Endodermal cell (in vitro differentiated cells): ENCODE results near the gene C2CD5. TPM values are rescaled to one million over a fixed set of nuclear protein-coding genes. Genes with fewer than 3 reads are reported as not detected.

Experiments used
- DNase-seq: peaks from one replicate; pipeline ENCODE4 v3.0.0-alpha.2; 2017
- H3K27ac ChIP-seq: 2 replicates; pipeline ENCODE4 v1.5.1; 2013; ENCODE audit warnings: mild to moderate bottlenecking, low read depth, low read length, moderate library complexity
- H3K27me3 ChIP-seq: 2 replicates; pipeline ENCODE4 v1.6.1; 2013; ENCODE audit warnings: mild to moderate bottlenecking, low read length, moderate library complexity; ENCODE audit not compliant: insufficient read depth, control insufficient read depth, poor library complexity, severe bottlenecking
- H3K36me3 ChIP-seq: 2 replicates; pipeline ENCODE4 v1.7.0; 2013; ENCODE audit warnings: mild to moderate bottlenecking, low read length, moderate library complexity; ENCODE audit not compliant: control insufficient read depth, insufficient read depth
- H3K4me1 ChIP-seq: one replicate; pipeline ENCODE4 v1.7.0; 2013; ENCODE audit warnings: low read length; ENCODE audit not compliant: control insufficient read depth, insufficient read depth
- H3K4me3 ChIP-seq: 2 replicates; pipeline ENCODE4 v1.5.1; 2013; ENCODE audit warnings: mild to moderate bottlenecking, low read length, moderate library complexity
- H3K9ac ChIP-seq: 2 replicates; pipeline ENCODE4 v1.6.1; 2013; ENCODE audit warnings: mild to moderate bottlenecking, low read length, moderate library complexity; ENCODE audit not compliant: poor library complexity, severe bottlenecking; ENCODE audit errors: extremely low read depth
- H3K9me3 ChIP-seq: 2 replicates; pipeline ENCODE4 v1.6.1; 2013; ENCODE audit warnings: mild to moderate bottlenecking, low read length, moderate library complexity; ENCODE audit not compliant: control insufficient read depth
- H3K27ac Mint-ChIP-seq: 2 replicates; pipeline ENCODE4 v1.8.0; 2020; ENCODE audit warnings: mixed read lengths
- H3K27me3 Mint-ChIP-seq: 2 replicates; pipeline ENCODE4 v1.8.0; 2021; ENCODE audit warnings: mild to moderate bottlenecking, mixed read lengths; ENCODE audit not compliant: insufficient read depth
- H3K36me3 Mint-ChIP-seq: 2 replicates; pipeline ENCODE4 v1.8.0; 2020; ENCODE audit warnings: low read depth, mixed read lengths
- H3K4me1 Mint-ChIP-seq: 2 replicates; pipeline ENCODE4 v1.8.0; 2020; ENCODE audit warnings: mixed read lengths
- H3K4me3 Mint-ChIP-seq: 2 replicates; pipeline ENCODE4 v1.8.0; 2020; ENCODE audit warnings: mild to moderate bottlenecking, moderate library complexity, mixed read lengths
- H3K9me3 Mint-ChIP-seq: 2 replicates; pipeline ENCODE4 v1.8.0; 2020; ENCODE audit warnings: mild to moderate bottlenecking, mixed read lengths
- CTCF ChIP-seq: fragments of 200-600 bp; sonication (generic); conservative IDR thresholded peaks from 2 replicates; pipeline ENCODE4 v1.5.0; 2021; ENCODE audit warnings: antibody characterized with exemption, mild to moderate bottlenecking
- WGBS, 2 experiments: methylation state at CpG; one replicate each; pipeline versions ENCODE4 v1.1.5 to v1.1.7; 2013; ENCODE audit warnings: missing lambda C conversion rate in 2 of 2, mixed read lengths in 1 of 2; ENCODE audit not compliant: insufficient coverage in 1 of 2, insufficient read length in 1 of 2; 5-methylcytosine and 5-hydroxymethylcytosine counted together
- total RNA-seq, 2 donors: library from RNA; stranded (reverse); fragmentation: NEBNext Ultra II Directional in 1 of 2; extraction: Animal tissue kit (Norgen Biotek cat#: 25700) in 1 of 2; gene quantifications; 2 replicates in 1 of 2; 3 replicates in 1 of 2; pipeline ENCODE4 v1.2.1, GENCODE V29; 2021

C2CD5 gene
- total RNA-seq, 2 donors from 2014 or later, result 29.2 to 59.8 TPM

- Mint-ChIP-seq H3K36me3 (peaks cover 32% of the 10 kb centered on the region), H3K9me3 (no peaks in the 10 kb centered on the region)
- WGBS, 2 experiments, result 60 to 98% methylated on average over 1 to 3 of the region's 3 CpGs
These were observed 7.3 kb downstream of the C2CD5 start for GRCh38 chr12:22536971-22537544.

GRCh38 chr12:22536346-22536945 lies 7.9 kb downstream of the C2CD5 start:
- Histone ChIP-seq H3K27me3 (no peaks in the 10 kb centered on the region), H3K4me3 (no peak overlapping the region), H3K4me1 (no peaks in the 10 kb centered on the region), H3K9ac (no peak overlapping the region), H3K9me3 (peaks cover 5% of the 10 kb centered on the region), H3K27ac (no peak overlapping the region), H3K36me3 (peaks cover 19% of the 10 kb centered on the region)
- Mint-ChIP-seq H3K36me3 (peaks cover 38% of the 10 kb centered on the region), H3K27ac (no peak overlapping the region), H3K27me3 (no peaks in the 10 kb centered on the region), H3K4me1 (no peaks in the 10 kb centered on the region), H3K4me3 (no peak overlapping the region), H3K9me3 (peaks cover 3% of the 10 kb centered on the region)
- no peak for TF ChIP-seq CTCF
- WGBS, 2 experiments, result 82% methylated on average over 1 of the region's 2 CpGs; no CpG with 5 or more reads in 1 of the 2 experiments
- no peak for DNase-seq

More at GRCh38 chr12:22536971-22537544, 7.3 kb downstream of the C2CD5 start:
- no peaks in the 10 kb centered on the region for H3K27me3 Mint-ChIP-seq
- H3K4me1 Mint-ChIP-seq, result no peaks in the 10 kb centered on the region
- Histone ChIP-seq H3K9me3 (no peaks in the 10 kb centered on the region), H3K27me3 (no peaks in the 10 kb centered on the region), H3K9ac (no peak overlapping the region), H3K4me1 (no peaks in the 10 kb centered on the region), H3K4me3 (no peak overlapping the region), H3K36me3 (peaks cover 13% of the 10 kb centered on the region), H3K27ac (no peak overlapping the region)
- H3K27ac Mint-ChIP-seq, result peak overlapping the region; percentile 13
- DNase-seq, result no peak
- no peak overlapping the region for H3K4me3 Mint-ChIP-seq
- no peak for TF ChIP-seq CTCF

DNA sequence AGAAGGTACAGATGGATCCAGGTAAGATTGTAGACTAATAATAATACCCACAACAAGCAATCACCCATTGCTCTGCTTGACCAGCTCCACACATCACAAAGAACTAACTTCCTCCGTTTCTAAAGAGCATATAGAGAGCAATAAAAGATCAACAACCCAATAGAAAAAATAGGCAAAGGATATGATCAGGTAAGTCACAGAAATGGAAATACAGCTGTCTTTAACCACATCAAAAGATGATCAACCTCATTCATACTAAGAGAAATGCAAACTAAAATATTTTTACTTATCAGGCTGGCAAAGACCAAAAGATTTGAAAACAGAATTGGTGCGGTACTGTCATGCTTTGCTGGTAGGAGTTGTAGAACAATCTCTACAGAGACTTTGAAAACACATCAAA lies 8.9 kb downstream of the C2CD5 start:
- Mint-ChIP-seq H3K27me3 (no peaks in the 10 kb centered on the region), H3K4me1 (no peaks in the 10 kb centered on the region), H3K36me3 (peaks cover 40% of the 10 kb centered on the region), H3K9me3 (peaks cover 6% of the 10 kb centered on the region), H3K4me3 (no peak overlapping the region), H3K27ac (no peak overlapping the region)
- H3K36me3 ChIP-seq, result peaks cover 26% of the 10 kb centered on the region
- H3K27ac ChIP-seq, result no peak overlapping the region
- TF ChIP-seq CTCF, result no peak
- no peaks in the 10 kb centered on the region for H3K27me3 ChIP-seq
- no peak for DNase-seq
- no peaks in the 10 kb centered on the region for H3K4me1 ChIP-seq
- WGBS, 2 experiments, result 80 to 100% methylated on average over 1 to 2 of the region's 2 CpGs
- H3K9ac ChIP-seq, result no peak overlapping the region
- peaks cover 11% of the 10 kb centered on the region for H3K9me3 ChIP-seq
- H3K4me3 ChIP-seq, result no peak overlapping the region
